NCI-H1092 (cell line): ENCODE results near the gene RFC2.
"Not testable (repeated sequence)": the region's sequence is repeated elsewhere in the genome, so short reads cannot be mapped to it uniquely, and the experiment has no call there.

Source experiments
- DNase-seq: peaks from one replicate; lab custom pipeline; 2025; lab: John Stamatoyannopoulos, UW

Gene RFC2

GRCh38 chr7:74248156-74248555 lies 6.0 kb downstream of the RFC2 start:
- no peak for DNase-seq

- DNase-seq: no peak
These were observed 7.7 kb downstream of the RFC2 start for GRCh38 chr7:74246497-74246896.

- DNase-seq: no peak
These were observed 12.1 kb downstream of the RFC2 start for GRCh38 chr7:74242122-74242443.

GRCh38 chr7:74240482-74240881 lies 13.7 kb downstream of the RFC2 start:
- no peak for DNase-seq

- no peak for DNase-seq
These were observed 17.9 kb downstream of the RFC2 start for GRCh38 chr7:74236284-74236683.

- DNase-seq: no peak
These were observed 18.5 kb downstream of the RFC2 start for GRCh38 chr7:74235518-74236268.

GRCh38 chr7:74233655-74234285 lies 20.4 kb downstream of the RFC2 start:
- no peak for DNase-seq

GRCh38 chr7:74231232-74231590 lies 23.0 kb downstream of the RFC2 start:
- no peak for DNase-seq

- DNase-seq: no peak
These were observed 23.6 kb downstream of the RFC2 start for GRCh38 chr7:74230446-74231231.

- no peak for DNase-seq
These were observed 25.0 kb downstream of the RFC2 start for GRCh38 chr7:74228951-74229900.

GRCh38 chr7:74226633-74227032 lies 27.6 kb downstream of the RFC2 start:
- DNase-seq: no peak

- no peak for DNase-seq
These were observed 28.8 kb downstream of the RFC2 start for GRCh38 chr7:74225400-74225799.

GRCh38 chr7:74224907-74225306 lies 29.3 kb downstream of the RFC2 start:
- not testable (repeated sequence) for DNase-seq

GRCh38 chr7:74224511-74224832 lies 29.7 kb downstream of the RFC2 start:
- DNase-seq: no peak

GRCh38 chr7:74223711-74224510 lies 30.3 kb downstream of the RFC2 start:
- no peak for DNase-seq

GRCh38 chr7:74222851-74223710 lies 31.1 kb downstream of the RFC2 start:
- no peak for DNase-seq

- DNase-seq: no peak
These were observed 32.5 kb downstream of the RFC2 start for GRCh38 chr7:74221713-74222112.

- no peak for DNase-seq
These were observed 34.0 kb downstream of the RFC2 start for GRCh38 chr7:74220229-74220628.

GRCh38 chr7:74219416-74219815 lies 34.8 kb downstream of the RFC2 start:
- no peak for DNase-seq

GRCh38 chr7:74218343-74218698 lies 35.9 kb downstream of the RFC2 start:
- no peak for DNase-seq
